PC-9 (cell line): ENCODE measurements around the gene PHF21B. TPM values are rescaled to one million over a fixed set of nuclear protein-coding genes. Genes with fewer than 3 reads are reported as not detected.
"Not testable (repeated sequence)": the region's sequence is repeated elsewhere in the genome, so short reads cannot be mapped to it uniquely, and the experiment has no call there.

Source experiments
- BruUV-seq: library from RNA; stranded (reverse); fragments of 400-500 nt; replicated peaks from 2 replicates; lab custom pipeline; 2021; lab: Mats Ljungman, UMichigan
- CTCF ChIA-PET: fragments of 300-600 bp; sonication (Branson Sonifier 250); formaldehyde crosslinking; loops from one replicate; lab custom pipeline; 2022; ENCODE audit warnings: antibody characterized with exemption; lab: Charles Lee
- POLR2A ChIA-PET: fragments of 300-600 bp; sonication (Branson Sonifier 250); formaldehyde crosslinking; loops from one replicate; lab custom pipeline; 2022; ENCODE audit warnings: antibody characterized with exemption; ENCODE audit not compliant: unreplicated experiment; lab: Charles Lee
- DNase-seq, 2 experiments: peaks; one replicate each; pipeline versions ENCODE4 v3.0.0 to v3.0.0-alpha.2; 2015 to 2022; ENCODE audit warnings: mixed read lengths in 1 of 2
- H2AFZ ChIP-seq: fragments of 200-600 bp; sonication (generic); 2 replicates; pipeline ENCODE4 v1.8.1; 2017; ENCODE audit warnings: antibody characterized with exemption
- H3F3A ChIP-seq: fragments of 200-600 bp; sonication (generic); 2 replicates; pipeline ENCODE4 v1.8.1; 2017; ENCODE audit warnings: antibody characterized with exemption, mild to moderate bottlenecking, low read depth; ENCODE audit not compliant: insufficient read depth
- H3K27ac ChIP-seq: fragments of 200-600 bp; sonication (generic); 2 replicates; pipeline ENCODE4 v1.6.1; 2016; ENCODE audit warnings: mixed run types
- H3K27me3 ChIP-seq: fragments of 200-600 bp; sonication (generic); 2 replicates; pipeline ENCODE4 v1.6.1; 2016; ENCODE audit warnings: low read depth, mixed run types; ENCODE audit not compliant: insufficient read depth
- H3K36me3 ChIP-seq: fragments of 200-600 bp; sonication (generic); 2 replicates; pipeline ENCODE4 v1.6.1; 2016; ENCODE audit warnings: low read depth, mixed run types
- H3K4me1 ChIP-seq: fragments of 200-600 bp; sonication (generic); replicated peaks from 2 replicates; pipeline ENCODE4 v1.6.1; 2016; ENCODE audit warnings: mixed run types; ENCODE audit not compliant: insufficient read depth
- H3K4me2 ChIP-seq: fragments of 200-600 bp; sonication (generic); 2 replicates; pipeline ENCODE4 v1.6.1; 2017; ENCODE audit warnings: mixed run types
- H3K4me3 ChIP-seq: fragments of 200-600 bp; sonication (generic); 2 replicates; pipeline ENCODE4 v1.6.1; 2016; ENCODE audit warnings: mixed run types
- H3K79me2 ChIP-seq: fragments of 200-600 bp; sonication (generic); 2 replicates; pipeline ENCODE4 v1.6.1; 2017; ENCODE audit warnings: low read depth, mixed run types
- H3K9me2 ChIP-seq: fragments of 200-600 bp; sonication (generic); 2 replicates; pipeline ENCODE4 v1.8.1; 2017; ENCODE audit warnings: mild to moderate bottlenecking; ENCODE audit not compliant: insufficient read depth
- H3K9me3 ChIP-seq: fragments of 200-600 bp; sonication (generic); 2 replicates; pipeline ENCODE4 v1.8.1; 2016; ENCODE audit warnings: low read depth; ENCODE audit not compliant: insufficient read depth
- H4K20me1 ChIP-seq: fragments of 200-600 bp; sonication (generic); 2 replicates; pipeline ENCODE4 v1.8.1; 2017; ENCODE audit not compliant: insufficient read depth
- EZH2 ChIP-seq: fragments of 200-600 bp; sonication (generic); IDR thresholded peaks from 2 replicates; pipeline ENCODE4 v1.8.0; 2017; ENCODE audit warnings: antibody characterized with exemption, low read depth
- intact Hi-C: fragments of 100-400 bp; cut with micrococcal nuclease; formaldehyde crosslinking; loops from one replicate; pipeline ENCODE4 v1.10.0; 2022; ENCODE audit not compliant: unreplicated experiment
- total RNA-seq: library from RNA; stranded (reverse); gene quantifications from 2 replicates; pipeline ENCODE4 v1.2.3, GENCODE V29; 2021
- TF ChIP-seq, protein P1 (sequence below): fragments of 200-600 bp; sonication (generic); conservative IDR thresholded peaks from 2 replicates; pipeline ENCODE4 v1.6.1; 2017; ENCODE audit warnings: mixed run types, antibody characterized with exemption, mild to moderate bottlenecking, moderate library complexity

The PHF21B gene
- total RNA-seq, 1 experiment from 2014 or later, result not detected

- BruUV-seq, result no TSS peak
- no peaks in the 10 kb centered on the region for H3K9me2 ChIP-seq
Observed at GRCh38 chr22:44924710-44925109, 85.1 kb downstream of the PHF21B start.

GRCh38 chr22:44924098-44924497 lies 85.7 kb downstream of the PHF21B start:
- Histone ChIP-seq H3F3A (no peaks in the 10 kb centered on the region), H3K4me2 (no peak overlapping the region), H3K4me3 (no peak overlapping the region), H3K36me3 (no peaks in the 10 kb centered on the region), H3K9me3 (no peaks in the 10 kb centered on the region), H4K20me1 (no peaks in the 10 kb centered on the region), H2AFZ (no peak overlapping the region), H3K27ac (no peak overlapping the region), H3K4me1 (no peaks in the 10 kb centered on the region), H3K79me2 (no peaks in the 10 kb centered on the region), H3K27me3 (peaks cover 97% of the 10 kb centered on the region), H3K9me2 (no peaks in the 10 kb centered on the region)
- DNase-seq, result no peak
- TF ChIP-seq EZH2, result no peak
- TF ChIP-seq, protein P1, sequence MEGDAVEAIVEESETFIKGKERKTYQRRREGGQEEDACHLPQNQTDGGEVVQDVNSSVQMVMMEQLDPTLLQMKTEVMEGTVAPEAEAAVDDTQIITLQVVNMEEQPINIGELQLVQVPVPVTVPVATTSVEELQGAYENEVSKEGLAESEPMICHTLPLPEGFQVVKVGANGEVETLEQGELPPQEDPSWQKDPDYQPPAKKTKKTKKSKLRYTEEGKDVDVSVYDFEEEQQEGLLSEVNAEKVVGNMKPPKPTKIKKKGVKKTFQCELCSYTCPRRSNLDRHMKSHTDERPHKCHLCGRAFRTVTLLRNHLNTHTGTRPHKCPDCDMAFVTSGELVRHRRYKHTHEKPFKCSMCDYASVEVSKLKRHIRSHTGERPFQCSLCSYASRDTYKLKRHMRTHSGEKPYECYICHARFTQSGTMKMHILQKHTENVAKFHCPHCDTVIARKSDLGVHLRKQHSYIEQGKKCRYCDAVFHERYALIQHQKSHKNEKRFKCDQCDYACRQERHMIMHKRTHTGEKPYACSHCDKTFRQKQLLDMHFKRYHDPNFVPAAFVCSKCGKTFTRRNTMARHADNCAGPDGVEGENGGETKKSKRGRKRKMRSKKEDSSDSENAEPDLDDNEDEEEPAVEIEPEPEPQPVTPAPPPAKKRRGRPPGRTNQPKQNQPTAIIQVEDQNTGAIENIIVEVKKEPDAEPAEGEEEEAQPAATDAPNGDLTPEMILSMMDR, result no peak
- no TSS peak for BruUV-seq
- CTCF ChIA-PET, result no interaction called here
- intact Hi-C loops, result no loop called here
- POLR2A ChIA-PET, result no interaction called here

More at GRCh38 chr22:44924710-44925109, 85.1 kb downstream of the PHF21B start:
- no peak for TF ChIP-seq EZH2
- TF ChIP-seq, protein P1, result no peak
- no peaks in the 10 kb centered on the region for H3K9me3 ChIP-seq
- no peak overlapping the region for H3K4me3 ChIP-seq
- no peaks in the 10 kb centered on the region for H3K4me1 ChIP-seq
- ChIA-PET POLR2A (no interaction called here), CTCF (no interaction called here)
- no peaks in the 10 kb centered on the region for H3K36me3 ChIP-seq
- H4K20me1 ChIP-seq, result no peaks in the 10 kb centered on the region
- H3K79me2 ChIP-seq, result no peaks in the 10 kb centered on the region
- H2AFZ ChIP-seq, result no peak overlapping the region
- no peak for DNase-seq
- no peaks in the 10 kb centered on the region for H3F3A ChIP-seq
- H3K4me2 ChIP-seq, result no peak overlapping the region
- no peak overlapping the region for H3K27ac ChIP-seq
- H3K27me3 ChIP-seq, result peaks cover 97% of the 10 kb centered on the region
- intact Hi-C loops, result no loop called here

DNA sequence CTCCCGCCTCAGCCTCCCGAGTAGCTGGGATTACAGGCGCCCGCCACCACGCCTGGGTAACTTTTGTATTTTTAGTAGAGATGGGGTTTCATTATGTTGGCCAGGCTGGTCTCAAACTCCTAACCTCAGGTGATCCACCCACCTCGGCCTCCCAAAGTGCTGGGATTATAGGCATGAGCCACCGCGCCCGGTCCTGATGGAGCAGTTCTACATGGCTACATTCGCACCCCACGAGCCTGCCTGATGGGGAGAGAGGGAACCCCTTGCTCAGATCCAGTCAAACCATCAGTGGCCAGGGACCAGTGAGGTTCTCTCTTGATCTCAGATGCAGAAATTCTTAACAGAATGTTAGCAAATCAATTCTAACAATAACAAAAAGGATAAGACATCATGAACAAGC lies 88.0 kb downstream of the PHF21B start:
- H3K79me2 ChIP-seq, H3K4me3 ChIP-seq, H3F3A ChIP-seq, H3K4me2 ChIP-seq, H3K4me1 ChIP-seq, POLR2A ChIA-PET, H3K9me2 ChIP-seq, H4K20me1 ChIP-seq, H3K9me3 ChIP-seq, DNase-seq, H2AFZ ChIP-seq, H3K27ac ChIP-seq, BruUV-seq, H3K36me3 ChIP-seq, intact Hi-C loops, CTCF ChIA-PET: not testable (repeated sequence)
- H3K27me3 ChIP-seq, result peaks cover 97% of the 10 kb centered on the region

DNA sequence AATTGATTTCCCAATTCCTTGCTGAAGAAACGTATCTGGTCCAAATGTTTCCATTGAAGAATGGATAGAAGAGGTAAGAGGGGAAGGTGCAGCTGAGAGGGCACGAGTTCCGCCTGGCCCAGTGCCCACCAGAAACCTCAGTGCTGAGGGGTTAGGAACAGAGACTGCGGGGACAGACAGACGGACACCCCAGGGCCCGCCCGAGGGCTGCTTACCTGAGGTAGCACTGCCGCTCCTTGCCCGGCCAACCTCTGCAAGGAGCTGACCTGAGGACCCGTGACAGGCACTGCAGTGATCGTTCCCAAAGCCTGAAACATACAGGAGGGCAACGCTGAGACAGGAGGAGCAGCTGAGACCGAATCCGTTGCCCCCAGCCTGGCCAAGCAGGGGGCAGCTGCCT lies 89.6 kb downstream of the PHF21B start:
- Histone ChIP-seq H3K9me2 (no peaks in the 10 kb centered on the region), H3K9me3 (no peaks in the 10 kb centered on the region), H3K4me2 (no peak overlapping the region), H3K79me2 (no peaks in the 10 kb centered on the region), H3K4me1 (no peaks in the 10 kb centered on the region), H4K20me1 (no peaks in the 10 kb centered on the region), H2AFZ (no peak overlapping the region), H3K27ac (no peak overlapping the region), H3F3A (no peaks in the 10 kb centered on the region), H3K27me3 (peaks cover 97% of the 10 kb centered on the region), H3K4me3 (no peak overlapping the region), H3K36me3 (no peaks in the 10 kb centered on the region)
- ChIA-PET CTCF (no interaction called here), POLR2A (interaction anchor here (0.7 kb wide), 1 partner anchor 24 kb away, joined by 3 read pairs; no protein-coding TSS in a partner anchor)
- BruUV-seq, result no TSS peak
- DNase-seq, result no peak
- TF ChIP-seq, protein P1, result no peak
- TF ChIP-seq EZH2, result no peak
- intact Hi-C loops, result no loop called here
